Measurements from ENCODE around the gene RBM14.
"Not testable (repeated sequence)": the region's sequence is repeated elsewhere in the genome, so short reads cannot be mapped to it uniquely, and the experiment has no call there.

Gene RBM14

GRCh38 chr11:66600219-66600618 is 16.2 kb upstream of the RBM14 start:
- no peak for DNase-seq

- DNase-seq: no peak
Observed at GRCh38 chr11:66600631-66601233, 15.7 kb upstream of the RBM14 start.

GRCh38 chr11:66603072-66603471 is 13.4 kb upstream of the RBM14 start:
- DNase-seq: no peak

GRCh38 chr11:66604155-66604554 is 12.3 kb upstream of the RBM14 start:
- DNase-seq: no peak

DNA sequence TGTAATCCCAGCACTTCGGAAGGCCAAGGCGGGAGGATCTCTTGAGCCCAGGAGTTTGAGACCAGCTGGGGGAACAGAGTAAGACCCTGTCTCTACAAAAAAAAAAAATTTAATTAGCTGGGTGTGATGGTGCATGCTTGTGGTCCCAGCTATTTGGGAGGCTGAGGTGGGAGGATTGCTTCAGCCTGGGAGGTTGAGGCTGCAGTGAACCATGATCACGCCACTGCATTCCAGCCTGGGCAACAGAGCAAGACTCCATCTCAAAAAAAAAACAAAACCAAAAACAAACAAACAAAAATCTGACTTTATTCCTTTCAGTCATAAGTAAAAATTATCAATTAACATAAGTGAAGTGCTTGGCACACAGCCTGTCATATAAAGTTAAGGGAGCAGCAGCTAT is 9.8 kb upstream of the RBM14 start:
- not testable (repeated sequence) for DNase-seq

GRCh38 chr11:66607126-66607834 is 9.2 kb upstream of the RBM14 start:
- DNase-seq: no peak

GRCh38 chr11:66609721-66610617 is 6.5 kb upstream of the RBM14 start:
- no peak for DNase-seq

- no peak for DNase-seq
Observed at GRCh38 chr11:66612458-66612857, 4.0 kb upstream of the RBM14 start.

- no peak for DNase-seq
Observed at GRCh38 chr11:66614073-66614472, 2.4 kb upstream of the RBM14 start.

DNA sequence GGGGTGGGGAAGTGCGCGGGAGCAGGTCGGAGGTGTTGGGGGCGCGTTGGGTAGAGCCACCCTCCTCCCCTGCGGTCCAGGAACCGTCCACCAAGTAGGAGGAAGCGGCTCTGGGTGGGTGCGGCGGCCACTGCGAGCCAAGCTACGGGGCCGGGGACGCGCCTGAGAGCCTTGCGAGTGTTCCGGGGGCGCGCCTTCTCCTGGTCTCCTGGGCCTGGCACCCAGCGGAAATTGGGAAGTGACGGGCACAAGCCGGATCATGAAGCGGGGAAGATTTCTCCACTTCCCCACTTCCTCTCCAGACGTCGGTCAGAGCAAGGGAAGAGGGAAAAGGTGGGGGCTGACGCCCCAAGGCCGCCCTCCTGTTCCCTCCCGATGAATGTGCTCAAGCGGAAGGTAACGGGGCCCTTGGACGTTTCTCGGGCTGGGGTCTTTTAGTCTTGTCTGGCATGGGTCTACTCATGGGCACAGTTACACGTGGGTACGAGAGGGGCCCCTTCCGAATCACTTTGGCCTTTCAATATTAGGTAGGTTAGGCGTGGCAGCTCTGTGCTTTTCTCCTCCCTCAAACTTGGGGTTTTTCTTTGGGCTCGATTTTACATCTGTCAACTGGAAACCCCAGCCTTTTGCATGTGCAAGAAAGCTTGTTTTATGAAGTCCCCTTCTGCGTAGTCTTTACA is 865 bp downstream of the RBM14 start:
- DNase-seq: peak; percentile 64

- DNase-seq: no peak
Observed at GRCh38 chr11:66619080-66619554, 2.7 kb downstream of the RBM14 start.

DNA sequence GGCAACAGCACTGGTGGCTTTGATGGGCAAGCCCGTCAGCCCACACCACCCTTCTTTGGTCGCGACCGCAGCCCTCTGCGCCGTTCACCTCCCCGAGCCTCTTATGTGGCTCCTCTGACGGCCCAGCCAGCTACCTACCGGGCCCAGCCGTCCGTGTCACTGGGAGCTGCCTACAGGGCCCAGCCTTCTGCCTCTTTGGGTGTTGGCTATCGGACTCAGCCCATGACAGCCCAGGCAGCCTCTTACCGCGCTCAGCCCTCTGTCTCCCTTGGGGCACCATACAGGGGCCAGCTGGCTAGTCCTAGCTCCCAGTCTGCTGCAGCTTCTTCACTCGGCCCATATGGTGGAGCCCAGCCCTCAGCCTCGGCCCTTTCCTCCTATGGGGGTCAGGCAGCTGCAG is 8.0 kb downstream of the RBM14 start:
- no peak for DNase-seq

GRCh38 chr11:66625041-66625751 is 8.8 kb downstream of the RBM14 start:
- DNase-seq: no peak

GRCh38 chr11:66625752-66626149 is 9.3 kb downstream of the RBM14 start:
- DNase-seq: no peak

DNA sequence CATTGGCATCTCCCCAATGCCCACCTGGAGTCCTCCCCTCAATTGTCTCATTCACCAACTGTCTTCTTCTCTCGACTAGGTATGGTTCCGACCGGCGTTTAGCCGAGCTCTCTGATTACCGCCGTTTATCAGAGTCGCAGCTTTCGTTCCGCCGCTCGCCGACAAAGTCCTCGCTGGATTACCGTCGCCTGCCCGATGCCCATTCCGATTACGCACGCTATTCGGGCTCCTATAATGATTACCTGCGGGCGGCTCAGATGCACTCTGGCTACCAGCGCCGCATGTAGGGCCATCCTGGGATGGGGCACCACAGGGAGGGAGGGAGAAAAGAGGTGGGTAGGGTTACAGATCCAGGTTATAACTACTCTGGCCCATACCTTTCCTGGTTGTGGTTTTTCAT is 10.0 kb downstream of the RBM14 start:
- DNase-seq: no peak

DNA sequence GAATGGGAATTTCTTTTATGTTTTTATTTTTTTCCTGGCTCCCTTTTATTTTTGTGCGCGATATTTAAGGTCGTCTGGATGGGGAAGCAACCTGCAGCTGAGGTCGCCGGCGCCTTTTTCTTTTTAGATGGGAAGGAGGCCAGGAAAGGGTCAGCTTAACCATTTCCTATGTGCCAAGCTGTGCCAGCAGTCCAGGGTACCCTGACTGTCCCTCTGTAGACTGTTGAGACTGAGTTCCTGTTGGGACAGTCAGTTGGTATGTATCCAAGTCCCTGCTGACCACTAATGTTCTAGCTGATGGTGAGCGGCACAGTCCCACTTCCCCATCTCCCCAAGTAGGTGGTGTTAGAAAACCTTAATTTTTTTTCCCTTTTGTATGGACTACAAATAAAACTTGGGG is 10.5 kb downstream of the RBM14 start:
- no peak for DNase-seq

DNA sequence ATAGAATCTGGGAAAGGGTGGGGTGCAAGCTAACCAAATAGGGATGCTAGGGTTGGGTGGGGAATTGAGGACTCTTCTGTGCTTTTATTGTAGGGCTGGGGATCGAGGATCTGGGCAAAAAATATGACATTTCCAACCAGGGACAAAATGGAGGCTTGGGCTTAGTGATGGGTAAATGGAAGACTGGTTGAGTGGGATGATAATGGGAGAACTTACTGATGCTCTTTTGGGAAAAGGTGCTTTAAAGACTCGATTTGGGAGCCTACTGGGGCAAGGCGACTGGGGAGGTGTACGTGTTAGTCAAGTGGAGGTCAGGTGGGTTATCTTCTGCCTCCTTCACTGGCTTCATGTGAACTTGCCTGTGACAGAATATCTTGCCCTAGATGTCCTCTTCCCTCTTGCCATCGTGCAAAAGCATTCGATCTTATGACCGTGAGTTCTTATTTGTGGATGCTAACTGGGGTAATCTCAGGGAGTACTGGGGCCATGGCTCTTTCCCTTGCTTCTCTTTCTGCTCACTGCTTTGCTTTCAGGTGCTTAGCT is 11.7 kb downstream of the RBM14 start:
- DNase-seq: no peak

GRCh38 chr11:66629356-66629755 is 12.9 kb downstream of the RBM14 start:
- DNase-seq: no peak

GRCh38 chr11:66631883-66632282 is 15.5 kb downstream of the RBM14 start:
- no peak for DNase-seq

DNA sequence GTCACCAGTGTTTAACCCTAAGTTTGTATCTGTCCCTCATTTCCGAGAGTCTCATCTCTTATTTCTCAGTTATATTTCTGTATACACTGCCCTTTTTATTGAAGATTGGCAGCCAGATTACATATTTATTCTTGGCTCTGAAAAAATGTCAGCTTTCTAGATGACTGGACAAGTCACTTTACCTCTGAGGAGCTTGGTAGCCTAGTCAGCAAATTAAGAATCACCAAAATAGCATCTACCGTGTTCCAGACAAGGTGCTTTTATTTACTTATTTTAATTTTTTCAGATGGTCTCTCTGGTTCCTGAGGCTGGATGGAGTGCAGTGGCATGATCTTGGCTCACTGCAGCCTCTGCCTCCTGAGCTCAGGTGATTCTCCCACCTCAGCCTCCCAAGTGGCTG is 16.5 kb downstream of the RBM14 start:
- DNase-seq: no peak

GRCh38 chr11:66636411-66636810 is 20.0 kb downstream of the RBM14 start:
- DNase-seq: no peak

DNA sequence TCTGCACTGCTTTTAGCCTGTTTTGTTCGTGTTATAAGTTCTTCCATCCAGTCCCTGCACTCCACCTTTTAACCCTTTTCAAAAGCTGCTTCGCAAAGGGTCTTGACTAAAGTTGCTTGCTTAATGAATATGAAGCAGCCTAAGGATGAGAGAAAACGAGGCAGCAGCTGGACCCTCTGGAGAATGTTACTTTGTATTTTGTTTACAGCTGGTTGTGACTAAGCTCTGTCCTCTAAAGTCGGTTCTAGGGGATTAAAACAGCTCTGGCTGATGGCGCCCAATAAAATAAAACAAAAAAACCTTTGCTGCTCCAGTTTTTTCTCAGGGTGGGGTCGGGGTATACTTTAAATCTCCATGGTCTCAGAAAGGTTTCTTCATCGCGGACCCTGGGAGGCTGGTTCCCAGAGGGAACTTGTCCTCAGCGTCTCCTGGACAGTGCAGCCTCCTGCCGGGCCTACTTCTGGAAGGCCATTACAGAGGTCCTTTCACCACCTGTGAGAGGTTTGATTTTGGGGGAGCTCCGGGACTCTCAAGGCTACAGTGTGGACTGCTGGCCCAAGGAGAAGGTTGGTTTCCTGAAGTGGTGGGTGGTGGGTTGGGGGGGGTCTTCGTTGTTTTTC is 21.2 kb downstream of the RBM14 start:
- no peak for DNase-seq
